Vagina (tissue), 2 donors: ENCODE data around the gene CFAP100. TPM values are rescaled to one million over a fixed set of nuclear protein-coding genes. Genes with fewer than 3 reads are reported as not detected.
A peak's percentile ranks its signal among the peaks of the same experiment; 100 is the strongest.

Experiments used
- DNase-seq, 2 donors: peaks; one replicate each; pipeline ENCODE4 v3.0.0-alpha.2; 2017; ENCODE audit errors: extremely low spot score in 2 of 2
- H3K27ac ChIP-seq: fragments of 200-600 bp; sonication (generic); one replicate; pipeline ENCODE4 v1.5.1; 2019
- H3K27me3 ChIP-seq: fragments of 200-600 bp; sonication (generic); one replicate; pipeline ENCODE4 v1.5.1; 2019
- H3K36me3 ChIP-seq, 2 donors: fragments of 200-600 bp; sonication (generic); one replicate each; pipeline ENCODE4 v1.5.1; 2017 to 2019
- H3K4me1 ChIP-seq: fragments of 200-600 bp; sonication (generic); one replicate; pipeline ENCODE4 v1.5.1; 2019
- H3K4me3 ChIP-seq, 2 donors: fragments of 200-600 bp; sonication (generic); 1 replicate in 1 of 2; 2 replicates in 1 of 2; pipeline ENCODE4 v1.5.1; 2016 to 2019
- H3K9me3 ChIP-seq: fragments of 200-600 bp; sonication (generic); one replicate; pipeline ENCODE4 v1.5.1; 2019
- POLR2A ChIP-seq, 2 donors: fragments of 450-650 bp; IDR thresholded peaks; one replicate each; pipeline ENCODE4 v1.6.1; 2017; ENCODE audit warnings: antibody characterized with exemption in 2 of 2, mild to moderate bottlenecking in 2 of 2, moderate library complexity in 2 of 2
- POLR2AphosphoS5 ChIP-seq, 2 donors: sonication (generic); formaldehyde crosslinking; IDR thresholded peaks; one replicate each; pipeline ENCODE4 v1.9.0; 2017; ENCODE audit warnings: antibody characterized with exemption in 2 of 2, mild to moderate bottlenecking in 2 of 2, low read depth in 1 of 2; ENCODE audit not compliant: insufficient read depth in 1 of 2
- intact Hi-C: fragments of 100-400 bp; cut with DNase I; formaldehyde crosslinking; loops from one replicate; pipeline ENCODE4 v1.15.1; 2023
- total RNA-seq: library from RNA; depleted of rRNA; stranded (reverse); fragments of >200 nt; gene quantifications from one replicate; pipeline ENCODE4 v1.2.3, GENCODE V29; 2016
- TF ChIP-seq, protein P1 (sequence below), 3 experiments: fragments of 450-650 bp in 2 of 3; fragments of 200-600 bp in 1 of 3; sonication (generic) in 1 of 3; IDR thresholded peaks; one replicate each; pipeline ENCODE4 v1.5.1; 2017 to 2019; ENCODE audit warnings: antibody characterized with exemption in 3 of 3, mild to moderate bottlenecking in 2 of 3, moderate library complexity in 2 of 3

CFAP100 gene
- total RNA-seq, 1 donor from 2014 or later, result not detected

DNA sequence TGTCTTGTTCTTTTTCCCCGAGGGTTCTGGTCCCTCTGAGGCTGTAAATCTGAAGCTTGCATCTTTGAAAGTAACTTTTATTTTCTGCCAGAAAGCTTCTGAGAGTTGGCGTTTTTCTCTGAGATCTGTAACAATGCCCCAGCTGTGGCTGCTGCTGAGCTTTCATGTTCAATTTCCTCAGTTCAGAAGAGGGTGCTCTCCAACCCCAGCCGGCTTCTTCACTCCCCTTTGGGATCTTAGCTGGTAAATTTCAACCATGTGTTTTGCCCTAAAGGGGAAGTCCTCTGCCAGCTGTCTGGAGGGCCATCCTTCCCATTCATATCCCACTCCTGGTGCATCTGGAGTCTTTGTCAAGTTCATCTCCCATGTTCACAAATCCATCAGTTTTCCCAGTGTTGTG lies 18.3 kb upstream of the CFAP100 start:
- Histone ChIP-seq H3K27ac (peak overlapping the region; percentile 45), H3K4me1 (peaks cover 21% of the 10 kb centered on the region), H3K36me3 (no peaks in the 10 kb centered on the region), H3K9me3 (no peaks in the 10 kb centered on the region), H3K4me3 (no peak overlapping the region), H3K27me3 (no peaks in the 10 kb centered on the region)
- TF ChIP-seq POLR2AphosphoS5 (IDR thresholded peaks at IDR 0.05; ENCODE audit: insufficient read depth in 1 of 2, low read depth in 1 of 2) (no peak), POLR2A (IDR thresholded peaks at IDR 0.05) (no peak)
- TF ChIP-seq, protein P1, sequence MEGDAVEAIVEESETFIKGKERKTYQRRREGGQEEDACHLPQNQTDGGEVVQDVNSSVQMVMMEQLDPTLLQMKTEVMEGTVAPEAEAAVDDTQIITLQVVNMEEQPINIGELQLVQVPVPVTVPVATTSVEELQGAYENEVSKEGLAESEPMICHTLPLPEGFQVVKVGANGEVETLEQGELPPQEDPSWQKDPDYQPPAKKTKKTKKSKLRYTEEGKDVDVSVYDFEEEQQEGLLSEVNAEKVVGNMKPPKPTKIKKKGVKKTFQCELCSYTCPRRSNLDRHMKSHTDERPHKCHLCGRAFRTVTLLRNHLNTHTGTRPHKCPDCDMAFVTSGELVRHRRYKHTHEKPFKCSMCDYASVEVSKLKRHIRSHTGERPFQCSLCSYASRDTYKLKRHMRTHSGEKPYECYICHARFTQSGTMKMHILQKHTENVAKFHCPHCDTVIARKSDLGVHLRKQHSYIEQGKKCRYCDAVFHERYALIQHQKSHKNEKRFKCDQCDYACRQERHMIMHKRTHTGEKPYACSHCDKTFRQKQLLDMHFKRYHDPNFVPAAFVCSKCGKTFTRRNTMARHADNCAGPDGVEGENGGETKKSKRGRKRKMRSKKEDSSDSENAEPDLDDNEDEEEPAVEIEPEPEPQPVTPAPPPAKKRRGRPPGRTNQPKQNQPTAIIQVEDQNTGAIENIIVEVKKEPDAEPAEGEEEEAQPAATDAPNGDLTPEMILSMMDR (IDR thresholded peaks at IDR 0.05), result no peak
- DNase-seq, result no peak
- intact Hi-C loops, result no loop called here

DNA sequence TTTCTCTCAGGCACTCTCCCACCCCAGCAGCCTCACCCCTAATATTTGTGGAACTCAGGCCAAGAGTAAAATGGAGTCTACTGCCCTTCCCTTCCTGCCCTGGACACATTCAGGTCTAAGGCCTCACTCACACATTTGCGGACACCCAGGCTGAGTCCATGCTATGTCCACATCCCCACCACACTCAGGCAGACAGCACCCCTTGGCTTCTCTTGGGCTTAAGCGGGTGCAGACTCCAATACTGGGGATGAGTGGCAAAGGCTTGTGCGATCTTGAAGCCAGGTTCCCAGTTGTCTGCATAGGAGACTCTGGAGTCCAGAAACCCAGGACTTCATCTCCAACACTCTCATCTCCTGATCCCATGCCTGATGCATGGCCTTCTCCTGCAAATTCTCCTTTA lies 17.5 kb upstream of the CFAP100 start:
- intact Hi-C loops, result no loop called here
- Histone ChIP-seq H3K9me3 (no peaks in the 10 kb centered on the region), H3K4me1 (peaks cover 21% of the 10 kb centered on the region), H3K27me3 (no peaks in the 10 kb centered on the region), H3K27ac (no peak overlapping the region), H3K36me3 (no peaks in the 10 kb centered on the region), H3K4me3 (no peak overlapping the region)
- no peak for TF ChIP-seq POLR2AphosphoS5 (IDR thresholded peaks at IDR 0.05; ENCODE audit: insufficient read depth in 1 of 2, low read depth in 1 of 2)
- TF ChIP-seq, protein P1 (IDR thresholded peaks at IDR 0.05), result no peak
- no peak for TF ChIP-seq POLR2A (IDR thresholded peaks at IDR 0.05)
- DNase-seq, result no peak

DNA sequence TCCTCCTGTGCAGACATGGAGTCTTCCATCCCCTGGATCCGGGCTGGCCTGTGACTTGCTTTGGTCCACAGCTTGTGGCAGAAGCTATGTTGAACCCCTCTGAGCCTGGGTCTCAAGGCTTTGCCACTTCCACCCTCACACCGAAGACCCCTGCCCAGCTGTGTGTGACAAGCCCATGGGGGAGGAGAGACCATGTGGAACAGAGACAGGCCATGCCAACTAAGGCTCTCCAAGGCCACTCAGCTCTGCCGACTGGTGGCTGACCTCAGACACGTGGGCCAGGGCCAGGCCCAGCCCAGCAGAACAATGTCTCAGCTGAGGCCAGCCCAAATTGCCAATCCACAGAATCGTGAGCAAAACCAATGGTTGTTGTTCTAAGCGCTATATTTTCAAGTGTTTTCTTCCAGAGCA lies 16.4 kb upstream of the CFAP100 start:
- Histone ChIP-seq H3K36me3 (no peaks in the 10 kb centered on the region), H3K27ac (no peak overlapping the region), H3K4me1 (peaks cover 21% of the 10 kb centered on the region), H3K9me3 (no peaks in the 10 kb centered on the region), H3K4me3 (no peak overlapping the region), H3K27me3 (no peaks in the 10 kb centered on the region)
- no peak for DNase-seq
- intact Hi-C loops, result no loop called here
- TF ChIP-seq POLR2A (IDR thresholded peaks at IDR 0.05), result no peak
- TF ChIP-seq, protein P1 (IDR thresholded peaks at IDR 0.05), result no peak
- no peak for TF ChIP-seq POLR2AphosphoS5 (IDR thresholded peaks at IDR 0.05; ENCODE audit: insufficient read depth in 1 of 2, low read depth in 1 of 2)

DNA sequence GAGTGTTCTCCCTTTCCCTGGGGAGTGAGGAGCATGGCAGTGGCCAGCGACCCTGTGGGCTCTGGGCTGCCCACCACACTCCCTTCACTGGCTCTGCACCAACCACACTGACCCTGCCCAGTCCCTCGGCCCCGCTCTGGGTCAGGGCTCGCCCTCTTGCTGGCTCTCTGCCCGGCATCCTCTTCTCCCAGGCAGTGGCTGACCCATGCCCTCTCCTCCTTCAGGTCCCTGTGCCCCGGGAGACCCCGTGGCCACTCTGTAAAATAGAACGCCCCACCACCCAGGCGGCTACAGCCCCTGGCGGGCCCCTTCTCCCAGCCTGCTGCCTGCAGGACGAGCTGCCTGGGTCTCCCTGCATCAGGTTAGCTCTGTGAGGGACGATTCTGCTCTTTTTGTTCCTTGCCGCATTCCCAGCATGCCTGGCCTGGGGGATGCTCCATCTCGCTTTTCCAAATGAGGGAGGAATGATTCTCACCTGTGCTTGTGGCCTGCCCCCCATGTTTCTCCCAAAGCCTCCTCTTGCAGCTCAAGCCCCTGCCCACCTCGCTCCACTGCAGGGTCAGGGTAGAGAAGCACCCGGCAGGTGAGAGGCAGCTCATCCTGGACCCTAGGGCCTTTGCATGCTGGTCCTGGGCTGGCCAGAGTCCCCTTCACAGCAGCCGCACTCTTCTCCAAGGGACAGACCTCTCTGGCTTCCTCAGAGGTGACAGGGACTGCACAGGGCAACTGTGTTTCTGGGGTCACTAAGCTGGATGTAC lies 14.5 kb upstream of the CFAP100 start:
- DNase-seq, result no peak

DNA sequence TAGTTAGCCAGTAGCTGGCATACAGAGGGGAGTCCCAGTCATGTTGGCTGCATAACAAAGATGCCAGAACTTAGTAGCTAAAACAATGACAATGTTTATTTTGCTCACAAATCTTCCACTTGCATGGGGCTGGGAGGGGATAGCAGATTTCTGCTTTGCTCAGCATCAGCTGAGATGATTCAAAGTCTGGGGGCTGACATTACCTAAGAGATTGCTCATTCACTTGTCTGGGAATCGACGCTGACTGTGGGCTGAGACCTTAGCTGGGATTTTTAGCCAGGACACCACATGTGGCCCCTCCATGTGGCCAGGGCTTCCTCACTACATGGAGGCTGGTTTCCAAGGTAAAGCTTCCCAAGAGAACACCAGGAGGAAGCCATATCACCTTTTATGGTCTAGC lies 12.7 kb upstream of the CFAP100 start:
- intact Hi-C loops, result no loop called here
- no peak for DNase-seq

More for the DNA sequence above, 14.5 kb upstream of the CFAP100 start:
- H3K9me3 ChIP-seq, result no peaks in the 10 kb centered on the region
- H3K27me3 ChIP-seq, result no peaks in the 10 kb centered on the region
- H3K36me3 ChIP-seq, result no peaks in the 10 kb centered on the region
- H3K27ac ChIP-seq, result no peak overlapping the region
- H3K4me3 ChIP-seq, result no peak overlapping the region
- intact Hi-C loops, result no loop called here
- peaks cover 12% of the 10 kb centered on the region for H3K4me1 ChIP-seq
- TF ChIP-seq, protein P1 (IDR thresholded peaks at IDR 0.05), result no peak
- TF ChIP-seq POLR2AphosphoS5 (IDR thresholded peaks at IDR 0.05; ENCODE audit: insufficient read depth in 1 of 2, low read depth in 1 of 2), result no peak
- no peak for TF ChIP-seq POLR2A (IDR thresholded peaks at IDR 0.05)

More for the DNA sequence above, 12.7 kb upstream of the CFAP100 start:
- no peaks in the 10 kb centered on the region for H3K4me1 ChIP-seq
- no peaks in the 10 kb centered on the region for H3K36me3 ChIP-seq
- no peaks in the 10 kb centered on the region for H3K9me3 ChIP-seq
- H3K27me3 ChIP-seq, result no peaks in the 10 kb centered on the region
- H3K4me3 ChIP-seq, result no peak overlapping the region
- TF ChIP-seq, protein P1 (IDR thresholded peaks at IDR 0.05), result no peak
- TF ChIP-seq POLR2AphosphoS5 (IDR thresholded peaks at IDR 0.05; ENCODE audit: insufficient read depth in 1 of 2, low read depth in 1 of 2) (no peak), POLR2A (IDR thresholded peaks at IDR 0.05) (no peak)
- no peak overlapping the region for H3K27ac ChIP-seq
